Endodermal cell (in vitro differentiated cells): ENCODE results near the gene SLC22A16. TPM values are rescaled to one million over a fixed set of nuclear protein-coding genes. Genes with fewer than 3 reads are reported as not detected.
"Not testable (repeated sequence)": the region's sequence is repeated elsewhere in the genome, so short reads cannot be mapped to it uniquely, and the experiment has no call there.

Source experiments
- DNase-seq: peaks from one replicate; pipeline ENCODE4 v3.0.0-alpha.2; 2017
- H3K27ac ChIP-seq: 2 replicates; pipeline ENCODE4 v1.5.1; 2013; ENCODE audit warnings: mild to moderate bottlenecking, low read depth, low read length, moderate library complexity
- H3K27me3 ChIP-seq: 2 replicates; pipeline ENCODE4 v1.6.1; 2013; ENCODE audit warnings: mild to moderate bottlenecking, low read length, moderate library complexity; ENCODE audit not compliant: insufficient read depth, control insufficient read depth, poor library complexity, severe bottlenecking
- H3K36me3 ChIP-seq: 2 replicates; pipeline ENCODE4 v1.7.0; 2013; ENCODE audit warnings: mild to moderate bottlenecking, low read length, moderate library complexity; ENCODE audit not compliant: control insufficient read depth, insufficient read depth
- H3K4me1 ChIP-seq: one replicate; pipeline ENCODE4 v1.7.0; 2013; ENCODE audit warnings: low read length; ENCODE audit not compliant: control insufficient read depth, insufficient read depth
- H3K4me3 ChIP-seq: 2 replicates; pipeline ENCODE4 v1.5.1; 2013; ENCODE audit warnings: mild to moderate bottlenecking, low read length, moderate library complexity
- H3K9ac ChIP-seq: 2 replicates; pipeline ENCODE4 v1.6.1; 2013; ENCODE audit warnings: mild to moderate bottlenecking, low read length, moderate library complexity; ENCODE audit not compliant: poor library complexity, severe bottlenecking; ENCODE audit errors: extremely low read depth
- H3K9me3 ChIP-seq: 2 replicates; pipeline ENCODE4 v1.6.1; 2013; ENCODE audit warnings: mild to moderate bottlenecking, low read length, moderate library complexity; ENCODE audit not compliant: control insufficient read depth
- H3K27ac Mint-ChIP-seq: 2 replicates; pipeline ENCODE4 v1.8.0; 2020; ENCODE audit warnings: mixed read lengths
- H3K27me3 Mint-ChIP-seq: 2 replicates; pipeline ENCODE4 v1.8.0; 2021; ENCODE audit warnings: mild to moderate bottlenecking, mixed read lengths; ENCODE audit not compliant: insufficient read depth
- H3K36me3 Mint-ChIP-seq: 2 replicates; pipeline ENCODE4 v1.8.0; 2020; ENCODE audit warnings: low read depth, mixed read lengths
- H3K4me1 Mint-ChIP-seq: 2 replicates; pipeline ENCODE4 v1.8.0; 2020; ENCODE audit warnings: mixed read lengths
- H3K4me3 Mint-ChIP-seq: 2 replicates; pipeline ENCODE4 v1.8.0; 2020; ENCODE audit warnings: mild to moderate bottlenecking, moderate library complexity, mixed read lengths
- H3K9me3 Mint-ChIP-seq: 2 replicates; pipeline ENCODE4 v1.8.0; 2020; ENCODE audit warnings: mild to moderate bottlenecking, mixed read lengths
- WGBS, 2 experiments: methylation state at CpG; one replicate each; pipeline versions ENCODE4 v1.1.5 to v1.1.7; 2013; ENCODE audit warnings: missing lambda C conversion rate in 2 of 2, mixed read lengths in 1 of 2; ENCODE audit not compliant: insufficient coverage in 1 of 2, insufficient read length in 1 of 2; 5-methylcytosine and 5-hydroxymethylcytosine counted together
- total RNA-seq, 2 donors: library from RNA; stranded (reverse); fragmentation: NEBNext Ultra II Directional in 1 of 2; extraction: Animal tissue kit (Norgen Biotek cat#: 25700) in 1 of 2; gene quantifications; 2 replicates in 1 of 2; 3 replicates in 1 of 2; pipeline ENCODE4 v1.2.1, GENCODE V29; 2021
- TF ChIP-seq, protein P1 (sequence below): fragments of 200-600 bp; sonication (generic); conservative IDR thresholded peaks from 2 replicates; pipeline ENCODE4 v1.5.0; 2021; ENCODE audit warnings: antibody characterized with exemption, mild to moderate bottlenecking

The SLC22A16 gene
- total RNA-seq, 2 donors from 2014 or later, result not detected

DNA sequence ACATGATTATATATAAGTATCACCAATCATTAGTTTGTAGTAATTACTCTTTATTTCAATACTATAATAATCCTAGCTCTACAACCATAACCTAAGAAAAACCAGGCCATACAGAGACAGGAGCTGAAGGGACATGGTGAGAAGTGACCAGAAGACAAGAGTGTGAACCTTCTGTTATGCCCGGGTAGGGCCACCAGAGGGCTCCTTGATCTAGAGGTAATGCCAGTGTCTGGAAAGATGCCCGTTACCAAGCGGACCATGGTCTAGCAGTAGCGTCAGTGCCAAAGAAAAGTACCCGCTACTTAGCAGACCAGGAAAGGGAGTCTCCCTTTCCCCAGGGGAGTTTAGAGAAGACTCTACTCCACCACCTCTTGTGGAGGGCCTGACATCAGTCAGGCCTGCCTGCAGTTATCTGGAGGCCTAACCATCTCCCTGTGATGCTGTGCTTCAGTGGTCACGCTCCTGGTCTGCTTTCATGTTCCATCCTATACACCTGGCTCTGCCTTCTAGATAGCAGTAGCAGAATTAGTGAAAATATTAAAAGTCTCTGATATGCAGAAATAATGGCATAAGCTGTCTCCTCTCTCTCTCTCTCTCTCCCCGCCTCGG, 18.7 kb downstream of the SLC22A16 start:
- H3K9me3 ChIP-seq, result peaks cover 27% of the 10 kb centered on the region
- not testable (repeated sequence) for H3K27me3 Mint-ChIP-seq, H3K4me3 ChIP-seq, H3K4me1 ChIP-seq, H3K27ac Mint-ChIP-seq, H3K36me3 Mint-ChIP-seq, H3K4me3 Mint-ChIP-seq, H3K27me3 ChIP-seq, H3K4me1 Mint-ChIP-seq, H3K9ac ChIP-seq, H3K27ac ChIP-seq, H3K36me3 ChIP-seq
- TF ChIP-seq, protein P1, sequence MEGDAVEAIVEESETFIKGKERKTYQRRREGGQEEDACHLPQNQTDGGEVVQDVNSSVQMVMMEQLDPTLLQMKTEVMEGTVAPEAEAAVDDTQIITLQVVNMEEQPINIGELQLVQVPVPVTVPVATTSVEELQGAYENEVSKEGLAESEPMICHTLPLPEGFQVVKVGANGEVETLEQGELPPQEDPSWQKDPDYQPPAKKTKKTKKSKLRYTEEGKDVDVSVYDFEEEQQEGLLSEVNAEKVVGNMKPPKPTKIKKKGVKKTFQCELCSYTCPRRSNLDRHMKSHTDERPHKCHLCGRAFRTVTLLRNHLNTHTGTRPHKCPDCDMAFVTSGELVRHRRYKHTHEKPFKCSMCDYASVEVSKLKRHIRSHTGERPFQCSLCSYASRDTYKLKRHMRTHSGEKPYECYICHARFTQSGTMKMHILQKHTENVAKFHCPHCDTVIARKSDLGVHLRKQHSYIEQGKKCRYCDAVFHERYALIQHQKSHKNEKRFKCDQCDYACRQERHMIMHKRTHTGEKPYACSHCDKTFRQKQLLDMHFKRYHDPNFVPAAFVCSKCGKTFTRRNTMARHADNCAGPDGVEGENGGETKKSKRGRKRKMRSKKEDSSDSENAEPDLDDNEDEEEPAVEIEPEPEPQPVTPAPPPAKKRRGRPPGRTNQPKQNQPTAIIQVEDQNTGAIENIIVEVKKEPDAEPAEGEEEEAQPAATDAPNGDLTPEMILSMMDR, result peak; percentile 72
- WGBS, 2 experiments, result 88 to 100% methylated on average over 6 to 8 of the region's 8 CpGs
- H3K9me3 Mint-ChIP-seq, result peaks cover 20% of the 10 kb centered on the region
- DNase-seq, result peak; percentile 80

DNA sequence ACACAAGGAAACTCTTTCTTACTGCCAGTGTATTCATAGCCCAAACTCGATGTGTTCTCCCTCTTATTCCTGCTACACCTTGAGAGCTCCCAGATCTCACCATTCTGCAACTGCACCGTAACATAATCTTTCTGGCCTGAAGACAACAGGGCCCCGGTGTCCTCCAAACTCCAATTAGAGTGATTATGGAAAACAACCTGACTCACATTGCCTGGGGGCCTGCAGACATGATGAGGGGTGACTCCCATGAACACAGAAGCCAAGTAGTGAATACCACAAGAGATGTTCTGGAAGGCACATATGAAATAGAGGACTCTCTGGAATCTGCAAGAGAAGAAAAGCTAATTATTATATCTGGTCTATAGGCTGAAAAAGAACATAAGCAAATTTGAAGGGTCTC, 19.7 kb downstream of the SLC22A16 start:
- 89 to 100% methylated on average over 3 of the region's 3 CpGs for WGBS, 2 experiments
- no peak for DNase-seq
- Histone ChIP-seq H3K36me3 (no peaks in the 10 kb centered on the region), H3K9me3 (peaks cover 17% of the 10 kb centered on the region), H3K4me1 (no peaks in the 10 kb centered on the region), H3K4me3 (no peak overlapping the region), H3K27ac (no peak overlapping the region), H3K9ac (no peak overlapping the region), H3K27me3 (no peaks in the 10 kb centered on the region)
- Mint-ChIP-seq H3K9me3 (peaks cover 10% of the 10 kb centered on the region), H3K4me3 (no peak overlapping the region), H3K4me1 (peaks cover 3% of the 10 kb centered on the region), H3K36me3 (no peaks in the 10 kb centered on the region), H3K27me3 (no peaks in the 10 kb centered on the region), H3K27ac (no peak overlapping the region)
- TF ChIP-seq, protein P1, result no peak

DNA sequence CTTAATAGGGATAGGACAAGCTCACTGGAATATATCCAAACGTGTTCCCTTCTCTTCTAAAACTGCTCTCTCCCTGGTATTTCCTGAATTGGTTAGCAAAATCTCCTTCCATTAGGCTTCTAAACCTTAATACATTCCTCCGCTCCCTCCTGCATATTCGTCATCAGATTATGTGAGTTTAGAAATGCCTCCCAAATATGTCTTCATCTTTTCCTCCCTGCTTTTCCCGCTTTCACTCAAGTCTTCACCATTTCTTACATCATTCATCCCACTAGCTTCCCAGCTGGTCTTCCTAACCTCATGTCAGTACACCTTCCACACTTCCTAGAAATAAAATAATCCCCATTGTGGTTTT, 26.9 kb downstream of the SLC22A16 start:
- H3K36me3 ChIP-seq, result no peaks in the 10 kb centered on the region
- no peak overlapping the region for H3K4me3 ChIP-seq
- Mint-ChIP-seq H3K9me3 (peaks cover 5% of the 10 kb centered on the region), H3K4me1 (peaks cover 6% of the 10 kb centered on the region), H3K27ac (no peak overlapping the region), H3K4me3 (no peak overlapping the region), H3K27me3 (no peaks in the 10 kb centered on the region), H3K36me3 (no peaks in the 10 kb centered on the region)
- TF ChIP-seq, protein P1, result no peak
- H3K27me3 ChIP-seq, result no peaks in the 10 kb centered on the region
- 86 to 92% methylated on average over 4 of the region's 4 CpGs for WGBS, 2 experiments
- DNase-seq, result no peak
- peaks cover 2% of the 10 kb centered on the region for H3K4me1 ChIP-seq
- H3K9ac ChIP-seq, result no peak overlapping the region
- H3K9me3 ChIP-seq, result peaks cover 9% of the 10 kb centered on the region
- no peak overlapping the region for H3K27ac ChIP-seq
